Measurements from ENCODE around the gene RANBP17. TPM values are rescaled to one million over a fixed set of nuclear protein-coding genes. Genes with fewer than 3 reads are reported as not detected.

The RANBP17 gene
- total and polyA plus RNA-seq, 2 experiments from 2014 or later, result 3.7 to 3.8 TPM

GRCh38 chr5:171157276-171157675 lies 295.5 kb downstream of the RANBP17 start:
- Histone ChIP-seq H4K20me1 (ENCODE audit: insufficient read depth) (no peaks in the 10 kb centered on the region), H2AFZ (peak overlapping the region; percentile 26; the same call in 1 of the 2 replicates), H3K4me1 (ENCODE audit: insufficient read depth) (peaks cover 28% of the 10 kb centered on the region), H3K4me3 (no peak overlapping the region), H3K27ac (no peak overlapping the region), H3K4me2 (ENCODE audit: unreplicated experiment) (peak overlapping the region; percentile 39), H3K9ac (no peak overlapping the region), H3F3A (ENCODE audit: insufficient read depth) (no peaks in the 10 kb centered on the region), H3K9me3 (ENCODE audit: low read depth) (no peaks in the 10 kb centered on the region), H3K9me2 (ENCODE audit: insufficient read depth) (no peaks in the 10 kb centered on the region), H3K79me2 (ENCODE audit: insufficient read depth) (no peaks in the 10 kb centered on the region), H3K36me3 (ENCODE audit: low read depth) (no peaks in the 10 kb centered on the region; the same call in 1 of the 2 replicates), H3K27me3 (replicated peaks; ENCODE audit: insufficient read depth) (no peaks in the 10 kb centered on the region)
- in situ Hi-C loops (cut with MboI), result no loop called here
- WGBS, 2 experiments (ENCODE audit: low coverage in 1 of 2, low lambda C conversion rate in 2 of 2, missing lambda C conversion rate in 2 of 2), result 80 to 82% methylated on average over 2 of the region's 2 CpGs
- no peak for DNase-seq
- no peak for TF ChIP-seq EZH2 (IDR thresholded peaks at IDR 0.05; ENCODE audit: insufficient read depth, poor library complexity, severe bottlenecking)
- TF ChIP-seq EZH2phosphoT487 (IDR thresholded peaks at IDR 0.05; ENCODE audit: insufficient read depth, low read depth), result no peak

- WGBS, 2 experiments (ENCODE audit: low coverage in 1 of 2, low lambda C conversion rate in 2 of 2, missing lambda C conversion rate in 2 of 2), result 82 to 96% methylated on average over 1 of the region's 1 CpG
- H3K9me3 ChIP-seq (ENCODE audit: low read depth), result no peaks in the 10 kb centered on the region
- H3K9ac ChIP-seq, result no peak overlapping the region
- no peaks in the 10 kb centered on the region for H3F3A ChIP-seq (ENCODE audit: insufficient read depth)
- no peaks in the 10 kb centered on the region for H3K79me2 ChIP-seq (ENCODE audit: insufficient read depth)
- H3K9me2 ChIP-seq (ENCODE audit: insufficient read depth), result no peaks in the 10 kb centered on the region
- H3K4me1 ChIP-seq (ENCODE audit: insufficient read depth), result peaks cover 28% of the 10 kb centered on the region
- no peak for TF ChIP-seq EZH2phosphoT487 (IDR thresholded peaks at IDR 0.05; ENCODE audit: insufficient read depth, low read depth)
- no peak for TF ChIP-seq EZH2 (IDR thresholded peaks at IDR 0.05; ENCODE audit: insufficient read depth, poor library complexity, severe bottlenecking)
- H3K4me2 ChIP-seq (ENCODE audit: unreplicated experiment), result no peak overlapping the region
- no peak overlapping the region for H3K27ac ChIP-seq
- no peak overlapping the region for H2AFZ ChIP-seq
- H3K27me3 ChIP-seq (replicated peaks; ENCODE audit: insufficient read depth), result no peaks in the 10 kb centered on the region
- H3K36me3 ChIP-seq (ENCODE audit: low read depth), result no peaks in the 10 kb centered on the region; the same call in 1 of the 2 replicates
- H4K20me1 ChIP-seq (ENCODE audit: insufficient read depth), result no peaks in the 10 kb centered on the region
- H3K4me3 ChIP-seq, result no peak overlapping the region
- no peak for DNase-seq
- in situ Hi-C loops (cut with MboI), result no loop called here
Observed at GRCh38 chr5:171157775-171158174, 296.0 kb downstream of the RANBP17 start.

- Histone ChIP-seq H3K4me2 (ENCODE audit: unreplicated experiment) (no peak overlapping the region), H3K9me2 (ENCODE audit: insufficient read depth) (no peaks in the 10 kb centered on the region), H3K27ac (no peak overlapping the region), H3K27me3 (replicated peaks; ENCODE audit: insufficient read depth) (no peaks in the 10 kb centered on the region), H3K79me2 (ENCODE audit: insufficient read depth) (no peaks in the 10 kb centered on the region), H3F3A (ENCODE audit: insufficient read depth) (no peaks in the 10 kb centered on the region), H4K20me1 (ENCODE audit: insufficient read depth) (no peaks in the 10 kb centered on the region), H3K9me3 (ENCODE audit: low read depth) (no peaks in the 10 kb centered on the region), H3K36me3 (ENCODE audit: low read depth) (no peaks in the 10 kb centered on the region; the same call in 1 of the 2 replicates), H3K4me1 (ENCODE audit: insufficient read depth) (peaks cover 28% of the 10 kb centered on the region), H3K4me3 (no peak overlapping the region), H2AFZ (no peak overlapping the region), H3K9ac (no peak overlapping the region)
- in situ Hi-C loops (cut with MboI), result no loop called here
- no peak for DNase-seq
- 90 to 91% methylated on average over 1 of the region's 1 CpG for WGBS, 2 experiments (ENCODE audit: low coverage in 1 of 2, low lambda C conversion rate in 2 of 2, missing lambda C conversion rate in 2 of 2)
- TF ChIP-seq EZH2phosphoT487 (IDR thresholded peaks at IDR 0.05; ENCODE audit: insufficient read depth, low read depth) (no peak), EZH2 (IDR thresholded peaks at IDR 0.05; ENCODE audit: insufficient read depth, poor library complexity, severe bottlenecking) (no peak)
Observed at GRCh38 chr5:171158581-171158980, 296.8 kb downstream of the RANBP17 start.

GRCh38 chr5:171162165-171162564 lies 300.3 kb downstream of the RANBP17 start:
- Histone ChIP-seq H4K20me1 (ENCODE audit: insufficient read depth) (no peaks in the 10 kb centered on the region), H3K4me1 (ENCODE audit: insufficient read depth) (0 out of 2 replicates have a peak, but pooled peaks cover 6% of the 10 kb centered on the region), H3K27me3 (replicated peaks; ENCODE audit: insufficient read depth) (no peaks in the 10 kb centered on the region), H3K27ac (no peak overlapping the region), H2AFZ (no peak overlapping the region), H3K4me2 (ENCODE audit: unreplicated experiment) (no peak overlapping the region), H3F3A (ENCODE audit: insufficient read depth) (no peaks in the 10 kb centered on the region), H3K36me3 (ENCODE audit: low read depth) (no peaks in the 10 kb centered on the region; the same call in 1 of the 2 replicates), H3K9me2 (ENCODE audit: insufficient read depth) (no peaks in the 10 kb centered on the region), H3K9me3 (ENCODE audit: low read depth) (no peaks in the 10 kb centered on the region), H3K4me3 (no peak overlapping the region), H3K9ac (no peak overlapping the region), H3K79me2 (ENCODE audit: insufficient read depth) (no peaks in the 10 kb centered on the region)
- DNase-seq, result no peak
- in situ Hi-C loops (cut with MboI), result no loop called here
- WGBS, 2 experiments (ENCODE audit: low coverage in 1 of 2, low lambda C conversion rate in 2 of 2, missing lambda C conversion rate in 2 of 2), result 50 to 75% methylated on average over 1 of the region's 1 CpG
- TF ChIP-seq EZH2phosphoT487 (IDR thresholded peaks at IDR 0.05; ENCODE audit: insufficient read depth, low read depth) (no peak), EZH2 (IDR thresholded peaks at IDR 0.05; ENCODE audit: insufficient read depth, poor library complexity, severe bottlenecking) (no peak)

- TF ChIP-seq EZH2phosphoT487 (IDR thresholded peaks at IDR 0.05; ENCODE audit: insufficient read depth, low read depth) (no peak), EZH2 (IDR thresholded peaks at IDR 0.05; ENCODE audit: insufficient read depth, poor library complexity, severe bottlenecking) (no peak)
- Histone ChIP-seq H2AFZ (no peak overlapping the region), H3K9me3 (ENCODE audit: low read depth) (no peaks in the 10 kb centered on the region), H3K9ac (no peak overlapping the region), H4K20me1 (ENCODE audit: insufficient read depth) (no peaks in the 10 kb centered on the region), H3K4me3 (no peak overlapping the region), H3K27me3 (replicated peaks; ENCODE audit: insufficient read depth) (no peaks in the 10 kb centered on the region), H3F3A (ENCODE audit: insufficient read depth) (no peaks in the 10 kb centered on the region), H3K36me3 (ENCODE audit: low read depth) (no peaks in the 10 kb centered on the region), H3K79me2 (ENCODE audit: insufficient read depth) (no peaks in the 10 kb centered on the region), H3K9me2 (ENCODE audit: insufficient read depth) (no peaks in the 10 kb centered on the region), H3K4me2 (ENCODE audit: unreplicated experiment) (no peak overlapping the region), H3K4me1 (ENCODE audit: insufficient read depth) (0 out of 2 replicates have a peak, but pooled peaks cover 2% of the 10 kb centered on the region), H3K27ac (no peak overlapping the region)
- 89 to 92% methylated on average over 1 of the region's 1 CpG for WGBS, 2 experiments (ENCODE audit: low coverage in 1 of 2, low lambda C conversion rate in 2 of 2, missing lambda C conversion rate in 2 of 2)
- DNase-seq, result peak; percentile 19
- in situ Hi-C loops (cut with MboI), result no loop called here
Observed at GRCh38 chr5:171162596-171162995, 300.8 kb downstream of the RANBP17 start.
